K562 (cell line): ENCODE data around the gene BEST3. TPM values are rescaled to one million over a fixed set of nuclear protein-coding genes. Genes with fewer than 3 reads are reported as not detected.
A peak's percentile ranks its signal among the peaks of the same experiment; 100 is the strongest.

Experiments used
- CBX3 ChIP-seq, 2 experiments: IDR thresholded peaks; 1 replicate in 1 of 2; 2 replicates in 1 of 2; pipeline ENCODE4 v1.6.1; 2012; ENCODE audit warnings: inconsistent platforms in 2 of 2, low read length in 2 of 2, borderline replicate concordance in 1 of 2, control low read depth in 1 of 2
- CEBPG ChIP-seq, 3 experiments: fragments of 200-800 bp in 1 of 3; sonication (Bioruptor generic) in 1 of 3; sonication (generic) in 1 of 3; formaldehyde crosslinking in 1 of 3; IDR thresholded peaks in 2 of 3; conservative IDR thresholded peaks in 1 of 3; 2 replicates each; pipeline versions ENCODE4 v1.6.1 to v1.8.0; 2016 to 2022; ENCODE audit warnings: missing compliant biosample characterization in 2 of 3, missing genetic modification characterization in 2 of 3, mild to moderate bottlenecking in 1 of 3, missing genetic modification reagents in 1 of 3
- E2F3 ChIP-seq: fragments of 250-450 bp; sonication (Bioruptor Pico); IDR thresholded peaks from 2 replicates; pipeline ENCODE4 v1.4.0; 2020; ENCODE audit warnings: mild to moderate bottlenecking
- E2F6 ChIP-seq, 2 experiments: IDR thresholded peaks; 2 replicates each; pipeline ENCODE4 v1.6.1; 2011; ENCODE audit warnings: borderline replicate concordance in 1 of 2, control low read depth in 1 of 2, low read depth in 1 of 2, low read length in 1 of 2, mild to moderate bottlenecking in 1 of 2, mixed read lengths in 1 of 2, moderate library complexity in 1 of 2; ENCODE audit not compliant: insufficient read depth in 1 of 2, insufficient read length in 1 of 2, poor library complexity in 1 of 2, severe bottlenecking in 1 of 2; ENCODE audit errors: extremely low read depth in 1 of 2
- EZH2 ChIP-seq: IDR thresholded peaks from 2 replicates; pipeline ENCODE4 v1.6.1; 2012; ENCODE audit warnings: low read depth, mild to moderate bottlenecking, inconsistent platforms, low read length, borderline replicate concordance
- HDAC2 ChIP-seq: fragments of 450-650 bp; IDR thresholded peaks from 2 replicates; pipeline ENCODE4 v1.6.1; 2016; ENCODE audit warnings: mild to moderate bottlenecking
- IRF2 ChIP-seq: sonication (generic); formaldehyde crosslinking; IDR thresholded peaks from 2 replicates; pipeline ENCODE4 v1.8.1; 2022; ENCODE audit warnings: mild to moderate bottlenecking, missing genetic modification reagents
- KLF16 ChIP-seq: IDR thresholded peaks from 2 replicates; pipeline ENCODE4 v1.6.1; 2016; ENCODE audit warnings: antibody characterized with exemption
- MAX ChIP-seq: sonication (generic); formaldehyde crosslinking; IDR thresholded peaks from 2 replicates; pipeline ENCODE4 v1.9.0; 2022; ENCODE audit warnings: mild to moderate bottlenecking, missing genetic modification reagents
- MED1 ChIP-seq: sonication (generic); formaldehyde crosslinking; IDR thresholded peaks from 2 replicates; pipeline ENCODE4 v1.8.1; 2023; ENCODE audit warnings: missing genetic modification reagents, borderline replicate concordance
- MYBL2 ChIP-seq, 2 experiments: fragments of 450-650 bp in 1 of 2; sonication (generic) in 1 of 2; formaldehyde crosslinking in 1 of 2; IDR thresholded peaks; 2 replicates each; pipeline versions ENCODE4 v1.6.1 to v1.8.1; 2017 to 2022; ENCODE audit warnings: borderline replicate concordance in 1 of 2, inconsistent platforms in 1 of 2, low read depth in 1 of 2, mild to moderate bottlenecking in 1 of 2, missing genetic modification reagents in 1 of 2, moderate library complexity in 1 of 2
- NCOA6 ChIP-seq: fragments of 450-650 bp; IDR thresholded peaks from 2 replicates; pipeline ENCODE4 v1.6.1; 2017; ENCODE audit warnings: mild to moderate bottlenecking
- PHF20 ChIP-seq: fragments of 450-650 bp; IDR thresholded peaks from 2 replicates; pipeline ENCODE4 v1.6.1; 2018; ENCODE audit not compliant: partially characterized antibody
- PML ChIP-seq: IDR thresholded peaks from 2 replicates; pipeline ENCODE4 v1.6.1; 2012; ENCODE audit warnings: low read length, inconsistent platforms
- RBM34 ChIP-seq: fragments of 200-400 bp; formaldehyde crosslinking; IDR thresholded peaks from 2 replicates; pipeline ENCODE4 v1.6.1; 2018; ENCODE audit warnings: low read length, borderline replicate concordance; ENCODE audit not compliant: insufficient read depth
- SMARCA5 ChIP-seq: fragments of 450-650 bp; IDR thresholded peaks from 2 replicates; pipeline ENCODE4 v1.6.1; 2016
- YBX1 ChIP-seq: fragments of 450-650 bp; IDR thresholded peaks from 2 replicates; pipeline ENCODE4 v1.7.1; 2016; ENCODE audit warnings: mild to moderate bottlenecking
- ZBTB7A ChIP-seq: IDR thresholded peaks from 2 replicates; pipeline ENCODE4 v1.6.1; 2011; ENCODE audit warnings: low read depth, mild to moderate bottlenecking, low read length, moderate library complexity, borderline replicate concordance; ENCODE audit not compliant: control insufficient read depth
- ZNF165 ChIP-seq: fragments of 250-450 bp; sonication (Bioruptor Pico); IDR thresholded peaks from 2 replicates; pipeline ENCODE4 v1.4.0; 2020; ENCODE audit warnings: borderline replicate concordance
- ZNF184 ChIP-seq: sonication (generic); formaldehyde crosslinking; IDR thresholded peaks from 2 replicates; pipeline ENCODE4 v1.5.0; 2020; ENCODE audit warnings: missing genetic modification reagents
- ZNF347 ChIP-seq: fragments of 450-650 bp; formaldehyde crosslinking; IDR thresholded peaks from 2 replicates; pipeline ENCODE4 v1.4.0; 2020; ENCODE audit warnings: low read depth, mild to moderate bottlenecking, moderate library complexity
- ZNF551 ChIP-seq: fragments of 250-450 bp; sonication (Bioruptor Pico); IDR thresholded peaks from 2 replicates; pipeline ENCODE4 v1.5.0; 2021; ENCODE audit warnings: mild to moderate bottlenecking, moderate library complexity
- ZNF717 ChIP-seq: fragments of 250-450 bp; sonication (Bioruptor Pico); IDR thresholded peaks from 2 replicates; pipeline ENCODE4 v1.5.0; 2021
- ZNF785 ChIP-seq: fragments of 250-450 bp; sonication (Bioruptor Pico); IDR thresholded peaks from 2 replicates; pipeline ENCODE4 v1.4.0; 2020; ENCODE audit warnings: mild to moderate bottlenecking
- ZSCAN32 ChIP-seq: fragments of 450-650 bp; formaldehyde crosslinking; IDR thresholded peaks from 2 replicates; pipeline ENCODE4 v1.4.0; 2020; ENCODE audit warnings: mild to moderate bottlenecking, moderate library complexity
- polyA plus RNA-seq, 8 experiments: library from polyadenylated mRNA; depleted of rRNA in 4 of 8; stranded (reverse) in 5 of 8; unstranded in 3 of 8; fragments of >200 nt; fragmentation: Nextera tagmentation in 2 of 8; fragmentation: Illumina TruSeq in 1 of 8; extraction: Ambion mirVana in 2 of 8; extraction: Trizol in 1 of 8; gene quantifications; 2 replicates each; pipeline versions ENCODE4 v1.2.1 to v1.2.3, GENCODE V29; 2011 to 2014; ENCODE audit warnings: inconsistent platforms in 1 of 8, missing spikeins in 1 of 8
- total RNA-seq, 7 experiments: library from RNA; depleted of rRNA in 6 of 7; stranded (reverse); fragments of >200 nt in 6 of 7; fragmentation: Illumina TruSeq in 2 of 7; extraction: Trizol in 2 of 7; gene quantifications; 2 replicates each; pipeline versions ENCODE4 v1.2.1 to v1.2.3, GENCODE V29; 2011 to 2021; ENCODE audit warnings: low replicate concordance in 1 of 7
- TF ChIP-seq, protein P1 (sequence below): fragments of 250-450 bp; sonication (Bioruptor Pico); IDR thresholded peaks from 2 replicates; pipeline ENCODE4 v1.5.0; 2020; ENCODE audit warnings: mild to moderate bottlenecking

Gene BEST3
- total and polyA plus RNA-seq, 9 of the 15 experiments (the other 6 are each of a cell fraction or from before 2014, with no cell fraction given): 0.15 TPM; not detected in 8

DNA sequence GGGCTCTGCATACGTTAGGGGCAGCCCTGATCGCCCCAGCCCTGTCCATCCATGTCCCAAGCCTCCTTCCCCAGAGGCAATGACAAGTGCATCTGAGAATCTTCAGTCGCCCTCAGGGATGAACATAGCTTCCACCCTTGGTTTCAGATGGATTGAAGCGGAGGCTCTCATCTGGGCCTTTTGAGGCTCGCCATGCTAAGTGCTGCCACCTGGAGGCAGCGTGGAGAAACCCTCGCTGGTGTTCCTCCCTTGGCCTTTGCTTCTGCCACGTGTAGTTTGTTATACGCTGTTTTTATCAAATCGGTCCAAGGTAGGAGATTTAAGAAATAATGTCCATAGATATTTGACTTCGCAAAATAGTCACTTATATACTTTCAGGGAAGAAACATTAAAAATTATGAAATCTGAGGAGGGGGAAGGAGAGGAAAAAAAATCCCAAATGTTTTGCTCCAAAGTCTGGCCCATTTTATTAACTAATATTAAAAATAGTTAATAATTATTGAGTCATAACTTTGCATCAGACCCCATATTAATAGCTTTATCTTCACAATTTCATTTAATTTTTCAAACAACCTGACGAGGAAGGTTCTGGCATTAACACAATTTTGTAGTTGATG lies 59.6 kb downstream of the BEST3 start (continued):
- TF ChIP-seq PML (no peak), RBM34 (no peak), ZNF165 (CRISPR knock-in tag) (no peak), E2F3 (CRISPR knock-in tag) (0 out of 2 replicates have a peak, but pooled peaks have one; percentile 16), NCOA6 (no peak), KLF16 (no peak), IRF2 (no peak), CBX3 (IDR thresholded peaks at IDR 0.05; ENCODE audit: borderline replicate concordance in 1 of 2, low read length in 2 of 2) (0 out of 3 replicates have a peak, but pooled peaks of 1 of the 2 experiments have one; percentile 39), MAX (CRISPR knock-in tag) (peak; percentile 31; the same call in 1 of the 2 replicates), YBX1 (no peak), ZNF347 (CRISPR knock-in tag) (no peak), CEBPG (CRISPR knock-in tag; IDR thresholded peaks at IDR 0.05) (no peak), CEBPG (tag; conservative IDR thresholded peaks at IDR 0.05 in 1 of 2, IDR thresholded peaks at IDR 0.05 in 1 of 2) (no peak), ZNF184 (CRISPR knock-in tag) (no peak), PHF20 (no peak), ZNF785 (CRISPR knock-in tag) (no peak), ZBTB7A (no peak), E2F6 (IDR thresholded peaks at IDR 0.05; ENCODE audit: borderline replicate concordance in 1 of 2, extremely low read depth in 1 of 2, insufficient read depth in 1 of 2, insufficient read length in 1 of 2, low read depth in 1 of 2, low read length in 1 of 2, poor library complexity in 1 of 2, severe bottlenecking in 1 of 2) (peak in 1 of 2 experiments; percentile 31), ZNF717 (CRISPR knock-in tag) (no peak), MED1 (CRISPR knock-in tag) (no peak), ZSCAN32 (CRISPR knock-in tag) (no peak), SMARCA5 (no peak), ZNF551 (no peak), HDAC2 (no peak), MYBL2 (IDR thresholded peaks at IDR 0.05; ENCODE audit: low read depth) (no peak), MYBL2 (CRISPR knock-in tag; IDR thresholded peaks at IDR 0.05; ENCODE audit: borderline replicate concordance) (no peak), EZH2 (no peak)
- TF ChIP-seq, protein P1, sequence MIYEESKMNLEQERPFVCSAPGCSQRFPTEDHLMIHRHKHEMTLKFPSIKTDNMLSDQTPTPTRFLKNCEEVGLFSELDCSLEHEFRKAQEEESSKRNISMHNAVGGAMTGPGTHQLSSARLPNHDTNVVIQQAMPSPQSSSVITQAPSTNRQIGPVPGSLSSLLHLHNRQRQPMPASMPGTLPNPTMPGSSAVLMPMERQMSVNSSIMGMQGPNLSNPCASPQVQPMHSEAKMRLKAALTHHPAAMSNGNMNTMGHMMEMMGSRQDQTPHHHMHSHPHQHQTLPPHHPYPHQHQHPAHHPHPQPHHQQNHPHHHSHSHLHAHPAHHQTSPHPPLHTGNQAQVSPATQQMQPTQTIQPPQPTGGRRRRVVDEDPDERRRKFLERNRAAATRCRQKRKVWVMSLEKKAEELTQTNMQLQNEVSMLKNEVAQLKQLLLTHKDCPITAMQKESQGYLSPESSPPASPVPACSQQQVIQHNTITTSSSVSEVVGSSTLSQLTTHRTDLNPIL (CRISPR knock-in tag): no peak
